SK-N-SH treated with all-trans-retinoic acid at 6 μM for 48 hours (cell line): ENCODE data around the gene RNF157.

Source experiments
- ATAC-seq: fragments of 200-7000 bp; cut with Tn5 transposase; 3 replicates; pipeline ENCODE4 v1.9.1; 2020; ENCODE audit warnings: mild to moderate bottlenecking, moderate library complexity
- ARNTL ChIP-seq: fragments of 450-650 bp; formaldehyde crosslinking; IDR thresholded peaks from 2 replicates; pipeline ENCODE4 v1.5.0; 2020; ENCODE audit warnings: low read depth, mild to moderate bottlenecking, moderate library complexity, borderline replicate concordance
- BACH2 ChIP-seq: fragments of 250-450 bp; sonication (Bioruptor Pico); IDR thresholded peaks from 2 replicates; pipeline ENCODE4 v1.9.0; 2021; ENCODE audit warnings: mild to moderate bottlenecking, borderline replicate concordance
- CREB5 ChIP-seq: fragments of 250-450 bp; sonication (Bioruptor Pico); IDR thresholded peaks from 2 replicates; pipeline ENCODE4 v1.5.1; 2020; ENCODE audit warnings: low read depth, mild to moderate bottlenecking, moderate library complexity
- CSDC2 ChIP-seq: fragments of 250-450 bp; sonication (Bioruptor Pico); IDR thresholded peaks from 2 replicates; pipeline ENCODE4 v1.5.0; 2020; ENCODE audit warnings: mild to moderate bottlenecking, moderate library complexity
- CSRNP3 ChIP-seq: fragments of 250-450 bp; sonication (Bioruptor Pico); IDR thresholded peaks from 2 replicates; pipeline ENCODE4 v1.5.1; 2021; ENCODE audit warnings: mild to moderate bottlenecking, moderate library complexity
- ESRRG ChIP-seq: fragments of 250-450 bp; sonication (Bioruptor Pico); IDR thresholded peaks from 2 replicates; pipeline ENCODE4 v1.6.1; 2021; ENCODE audit warnings: mild to moderate bottlenecking
- GLIS3 ChIP-seq: fragments of 250-450 bp; sonication (Bioruptor Pico); IDR thresholded peaks from 2 replicates; pipeline ENCODE4 v1.5.0; 2020; ENCODE audit warnings: mild to moderate bottlenecking, moderate library complexity
- ISL1 ChIP-seq: fragments of 250-450 bp; sonication (Bioruptor Pico); IDR thresholded peaks from 2 replicates; pipeline ENCODE4 v2.1.2; 2022; ENCODE audit warnings: mild to moderate bottlenecking, moderate library complexity
- OSR1 ChIP-seq: fragments of 250-450 bp; sonication (Bioruptor Pico); IDR thresholded peaks from 2 replicates; pipeline ENCODE4 v1.8.0; 2022; ENCODE audit warnings: moderate library complexity, mild to moderate bottlenecking, inconsistent platforms
- PATZ1 ChIP-seq: fragments of 250-450 bp; sonication (Bioruptor Pico); IDR thresholded peaks from 2 replicates; pipeline ENCODE4 v1.8.0; 2020; ENCODE audit warnings: mild to moderate bottlenecking, moderate library complexity, borderline replicate concordance
- POU6F1 ChIP-seq: fragments of 250-450 bp; sonication (Bioruptor Pico); IDR thresholded peaks from 2 replicates; pipeline ENCODE4 v1.8.0; 2021; ENCODE audit warnings: low read depth, mild to moderate bottlenecking, moderate library complexity, borderline replicate concordance
- PPARA ChIP-seq: fragments of 250-450 bp; sonication (Bioruptor Pico); IDR thresholded peaks from 2 replicates; pipeline ENCODE4 v1.5.0; 2020; ENCODE audit warnings: mild to moderate bottlenecking, borderline replicate concordance
- RARB ChIP-seq: fragments of 250-450 bp; sonication (Bioruptor Pico); IDR thresholded peaks from 2 replicates; pipeline ENCODE4 v1.8.0; 2021; ENCODE audit warnings: mild to moderate bottlenecking, moderate library complexity
- SNAI2 ChIP-seq: fragments of 250-450 bp; sonication (Bioruptor Pico); IDR thresholded peaks from 2 replicates; pipeline ENCODE4 v1.5.0; 2020; ENCODE audit warnings: mild to moderate bottlenecking, moderate library complexity
- TCF4 ChIP-seq: fragments of 250-450 bp; sonication (Bioruptor Pico); IDR thresholded peaks from 2 replicates; pipeline ENCODE4 v1.8.0; 2021; ENCODE audit warnings: mild to moderate bottlenecking, moderate library complexity, borderline replicate concordance
- TOX ChIP-seq: fragments of 250-450 bp; sonication (Bioruptor Pico); IDR thresholded peaks from 2 replicates; pipeline ENCODE4 v1.8.0; 2021; ENCODE audit warnings: mild to moderate bottlenecking, moderate library complexity, borderline replicate concordance
- TSHZ2 ChIP-seq: fragments of 250-450 bp; sonication (Bioruptor Pico); IDR thresholded peaks from 2 replicates; pipeline ENCODE4 v1.5.0; 2020; ENCODE audit warnings: mild to moderate bottlenecking, moderate library complexity
- ZC3H10 ChIP-seq: fragments of 250-450 bp; sonication (Bioruptor Pico); IDR thresholded peaks from 2 replicates; pipeline ENCODE4 v1.5.1; 2021; ENCODE audit warnings: mild to moderate bottlenecking, moderate library complexity
- ZFP3 ChIP-seq: fragments of 250-450 bp; sonication (Bioruptor Pico); IDR thresholded peaks from 2 replicates; pipeline ENCODE4 v1.5.0; 2020; ENCODE audit warnings: mild to moderate bottlenecking, moderate library complexity
- ZFP30 ChIP-seq: fragments of 450-650 bp; formaldehyde crosslinking; IDR thresholded peaks from 2 replicates; pipeline ENCODE4 v1.5.0; 2022; ENCODE audit warnings: mild to moderate bottlenecking, moderate library complexity
- ZNF565 ChIP-seq: fragments of 450-650 bp; formaldehyde crosslinking; conservative IDR thresholded peaks from 2 replicates; pipeline ENCODE4 v1.5.0; 2020; ENCODE audit warnings: low read depth, mild to moderate bottlenecking, moderate library complexity
- ZNF70 ChIP-seq: fragments of 450-650 bp; formaldehyde crosslinking; IDR thresholded peaks from 2 replicates; pipeline ENCODE4 v1.5.0; 2020; ENCODE audit warnings: mild to moderate bottlenecking, moderate library complexity
- ZNF8 ChIP-seq: fragments of 450-650 bp; formaldehyde crosslinking; IDR thresholded peaks from 2 replicates; pipeline ENCODE4 v1.5.0; 2020; ENCODE audit warnings: mild to moderate bottlenecking, moderate library complexity

The RNF157 gene

GRCh38 chr17:76265624-76266243 lies 25.4 kb upstream of the RNF157 start (continued):
- TF ChIP-seq TSHZ2 (CRISPR knock-in tag), result no peak

GRCh38 chr17:76264755-76265623 lies 24.7 kb upstream of the RNF157 start, which contains the start of gene UBALD2:
UBALD2 (plus strand) TSS chr17:76265348; CDS start chr17:76265506, 158 bp downstream.
- peak; percentile 98 for ATAC-seq
- TF ChIP-seq GLIS3 (CRISPR knock-in tag) (no peak), ISL1 (no peak), ZNF70 (CRISPR knock-in tag) (peak; percentile 81; the same call in 1 of the 2 replicates), ZFP30 (CRISPR knock-in tag) (peak; percentile 73; the same call in 1 of the 2 replicates), CSDC2 (peak; percentile 99), OSR1 (CRISPR knock-in tag) (peak; percentile 95), POU6F1 (CRISPR knock-in tag) (0 out of 2 replicates have a peak, but pooled peaks have one; percentile 77), TSHZ2 (CRISPR knock-in tag) (peak; percentile 100), ZNF8 (CRISPR knock-in tag) (peak; percentile 70), ZFP3 (CRISPR knock-in tag) (peak; percentile 87), ZC3H10 (CRISPR knock-in tag) (no peak), ARNTL (CRISPR knock-in tag) (peak; percentile 88; the same call in 1 of the 2 replicates), CREB5 (CRISPR knock-in tag) (no peak), TCF4 (CRISPR knock-in tag) (no peak), CSRNP3 (CRISPR knock-in tag) (no peak), BACH2 (CRISPR knock-in tag) (peak; percentile 90), ZNF565 (CRISPR knock-in tag) (peak; percentile 98), RARB (no peak), PATZ1 (CRISPR knock-in tag) (no peak), TOX (CRISPR knock-in tag) (no peak), SNAI2 (CRISPR knock-in tag) (peak; percentile 97), PPARA (CRISPR knock-in tag) (peak; percentile 99), ESRRG (CRISPR knock-in tag) (no peak)
